CD4-positive, alpha-beta T cell treated with Interferon gamma for 1 hour (primary cell): ENCODE results near the gene C22orf42.
"Not testable (repeated sequence)": the region's sequence is repeated elsewhere in the genome, so short reads cannot be mapped to it uniquely, and the experiment has no call there.

Experiments used
- DNase-seq: peaks from one replicate; pipeline ENCODE4 v3.0.0-alpha.2; 2020

C22orf42 gene

DNA sequence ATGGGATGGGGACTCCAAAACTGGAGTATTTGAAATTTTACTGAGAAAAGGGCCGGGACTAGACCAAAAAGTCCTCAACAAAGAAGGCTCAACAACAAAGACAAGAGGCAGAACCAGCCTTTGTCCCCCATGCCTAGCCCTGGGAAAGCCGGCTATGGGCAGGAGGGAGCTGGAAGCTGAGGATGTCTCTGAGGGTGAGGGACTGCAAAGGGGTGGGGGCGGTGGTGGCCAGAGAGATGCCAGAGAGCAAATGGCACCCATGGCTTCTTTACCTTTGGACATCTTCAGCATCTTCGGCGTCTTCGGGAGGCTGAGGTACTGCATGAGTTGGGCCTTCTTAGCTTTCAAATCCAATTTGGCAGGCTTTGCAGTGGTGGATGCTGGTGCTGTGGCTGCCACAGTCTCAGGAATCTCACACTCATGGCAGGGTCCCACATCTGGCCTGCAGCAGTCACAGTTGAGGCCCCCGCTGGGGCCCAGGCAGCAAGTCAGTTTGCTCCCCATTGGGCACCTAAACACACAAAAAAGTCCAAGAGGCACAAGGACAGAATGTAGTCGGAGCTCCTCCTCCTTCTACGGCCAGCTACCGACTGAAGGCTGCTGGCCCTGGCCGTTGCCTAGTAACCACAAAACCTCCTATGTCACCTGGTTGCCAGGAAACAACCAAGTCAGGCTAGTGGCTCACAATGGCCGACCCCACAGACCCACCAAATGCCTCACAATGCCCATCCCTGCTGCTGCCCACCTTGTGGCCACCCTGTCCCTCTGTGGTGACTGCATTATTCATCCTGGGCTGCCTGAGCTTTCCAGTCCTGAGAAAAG, at the start of gene C22orf42:
Gene C22orf42, minus strand, starts transcription at position 592 of the 822 bp plus-strand sequence. Its CDS starts 88 bp downstream, at position 504.
- no peak for DNase-seq

GRCh38 chr22:32208681-32209080, 49.6 kb upstream of the C22orf42 start:
- no peak for DNase-seq

- DNase-seq, result no peak
Observed at GRCh38 chr22:32207971-32208480, 48.9 kb upstream of the C22orf42 start.

GRCh38 chr22:32206774-32207758, 48.0 kb upstream of the C22orf42 start:
- peak; percentile 24 for DNase-seq

DNA sequence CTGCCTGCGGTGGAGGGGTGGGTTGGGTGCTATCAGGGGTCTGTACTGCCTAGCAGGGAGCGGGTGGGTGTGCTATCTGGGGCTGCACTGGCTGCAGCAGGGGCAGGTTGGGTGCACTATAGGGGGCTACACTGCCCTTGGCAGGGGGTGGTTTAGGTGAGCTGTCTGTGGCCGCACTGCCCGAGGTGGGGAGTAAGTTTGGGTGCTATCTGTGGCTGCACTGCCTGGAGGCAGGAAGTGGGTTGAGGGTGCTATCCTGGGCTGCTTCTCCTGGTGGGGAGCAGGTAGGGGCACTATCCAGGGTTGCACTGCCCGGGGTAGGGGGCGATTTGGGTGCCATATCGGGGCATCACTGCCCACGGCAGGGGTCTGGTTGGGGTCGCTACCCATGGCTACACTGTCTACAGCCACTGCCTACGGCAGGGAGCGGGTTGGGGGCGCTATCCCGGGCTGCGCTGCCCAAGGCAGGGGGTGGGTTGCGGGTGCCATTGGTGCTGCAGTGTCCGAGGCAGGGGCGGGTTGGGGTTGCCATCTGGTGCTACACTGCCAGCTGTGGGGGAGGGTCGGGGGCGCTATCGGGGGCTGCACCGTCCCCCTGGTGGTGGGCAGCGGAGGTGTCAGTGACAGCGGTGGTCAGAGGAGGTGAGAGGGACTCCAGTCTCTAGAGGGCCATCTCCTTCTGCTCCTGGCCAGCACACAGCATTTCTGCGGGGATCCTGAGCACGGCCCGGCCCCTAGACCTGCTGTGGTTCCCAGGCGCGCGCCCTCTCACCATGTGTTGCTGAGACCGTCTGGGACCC, 47.1 kb upstream of the C22orf42 start:
- DNase-seq, result no peak

- no peak for DNase-seq
Observed at GRCh38 chr22:32204856-32205722, 46.0 kb upstream of the C22orf42 start, which contains the start of gene RFPL2. RFPL2 (minus strand) TSS chr22:32205073; CDS start chr22:32202451, 2,622 bp downstream.

DNA sequence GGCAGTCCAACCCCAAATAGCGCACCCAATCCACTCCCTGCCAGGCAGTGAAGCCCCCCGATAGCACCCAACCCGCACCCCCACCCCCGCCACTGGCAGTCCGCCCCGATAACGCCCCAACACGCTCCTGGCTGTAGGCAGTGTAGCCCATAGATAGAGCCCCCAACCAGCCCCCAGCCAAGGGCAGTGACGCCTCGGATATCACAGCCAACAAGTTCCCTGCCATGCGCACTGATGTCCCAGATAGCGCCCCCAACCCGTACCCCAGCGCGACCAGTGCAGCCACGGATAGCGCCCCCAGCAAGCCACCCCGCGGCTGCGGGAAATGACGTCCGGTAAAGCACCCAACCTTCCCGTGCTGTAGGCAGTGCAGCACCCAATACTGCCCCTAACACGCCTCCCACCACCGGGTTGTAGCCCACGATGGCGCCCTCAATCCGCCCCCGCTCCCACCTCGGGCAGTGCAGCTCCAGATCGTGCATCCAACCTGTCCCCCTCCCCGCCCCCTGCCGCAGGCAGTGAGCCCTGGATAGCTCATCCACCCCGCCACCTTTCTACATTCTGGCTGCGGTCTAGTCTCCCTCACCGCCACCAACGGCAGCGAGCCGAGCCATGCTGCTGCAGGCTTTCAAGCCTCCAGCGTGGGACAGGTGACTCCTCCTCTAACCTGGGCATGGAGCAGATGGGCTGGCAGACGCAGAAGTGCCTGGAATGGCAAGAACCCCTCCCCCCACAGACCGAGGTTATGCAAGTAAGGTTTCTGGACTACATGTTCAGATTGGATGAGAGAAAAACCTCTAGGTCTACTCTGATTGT, 45.1 kb upstream of the C22orf42 start:
- no peak for DNase-seq

- DNase-seq, result no peak
Observed at GRCh38 chr22:32203181-32204039, 44.3 kb upstream of the C22orf42 start.

- peak; percentile 36 for DNase-seq
Observed at GRCh38 chr22:32202539-32203180, 43.6 kb upstream of the C22orf42 start.

DNA sequence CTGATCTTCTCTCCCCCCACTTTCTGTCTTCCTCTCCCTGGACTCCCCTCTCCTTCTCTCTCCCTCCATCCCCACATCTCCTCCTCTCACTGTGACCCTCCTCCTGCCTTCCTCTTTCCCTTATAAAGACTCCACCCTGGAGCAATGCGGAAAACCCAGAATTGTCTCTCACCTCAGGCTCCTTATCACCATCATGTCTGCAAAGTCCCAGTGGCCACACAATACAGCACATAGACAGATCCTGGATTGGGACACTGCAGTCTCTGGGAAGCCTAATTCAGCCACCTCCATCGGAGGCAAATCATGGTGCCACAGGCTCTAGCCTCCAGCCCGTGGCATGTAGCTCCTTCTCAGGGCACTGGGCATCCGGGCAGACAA, 43.0 kb upstream of the C22orf42 start:
- DNase-seq, result no peak

GRCh38 chr22:32200752-32201151, 41.6 kb upstream of the C22orf42 start:
- no peak for DNase-seq

- DNase-seq, result no peak
Observed at GRCh38 chr22:32199961-32200360, 40.9 kb upstream of the C22orf42 start.

DNA sequence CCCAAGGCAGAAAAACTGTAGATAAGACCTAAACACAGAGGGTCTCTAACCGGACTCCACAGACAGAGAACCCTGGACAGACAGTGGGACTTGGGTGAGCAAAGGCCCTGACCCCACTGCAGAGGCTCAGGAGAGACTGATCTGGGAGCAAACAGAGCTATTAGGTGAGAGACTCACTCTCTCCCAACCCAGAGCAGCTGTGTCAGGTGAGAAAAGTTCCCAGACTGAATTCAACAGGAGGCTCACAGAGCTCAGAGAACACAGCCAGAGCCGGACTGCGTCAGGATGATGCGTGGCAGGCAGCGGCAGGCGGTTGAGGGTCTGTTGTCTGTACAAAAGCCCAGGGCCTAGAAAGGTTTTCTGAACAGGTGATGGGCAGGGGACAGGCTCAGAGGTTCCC, 40.2 kb upstream of the C22orf42 start:
- no peak for DNase-seq

DNA sequence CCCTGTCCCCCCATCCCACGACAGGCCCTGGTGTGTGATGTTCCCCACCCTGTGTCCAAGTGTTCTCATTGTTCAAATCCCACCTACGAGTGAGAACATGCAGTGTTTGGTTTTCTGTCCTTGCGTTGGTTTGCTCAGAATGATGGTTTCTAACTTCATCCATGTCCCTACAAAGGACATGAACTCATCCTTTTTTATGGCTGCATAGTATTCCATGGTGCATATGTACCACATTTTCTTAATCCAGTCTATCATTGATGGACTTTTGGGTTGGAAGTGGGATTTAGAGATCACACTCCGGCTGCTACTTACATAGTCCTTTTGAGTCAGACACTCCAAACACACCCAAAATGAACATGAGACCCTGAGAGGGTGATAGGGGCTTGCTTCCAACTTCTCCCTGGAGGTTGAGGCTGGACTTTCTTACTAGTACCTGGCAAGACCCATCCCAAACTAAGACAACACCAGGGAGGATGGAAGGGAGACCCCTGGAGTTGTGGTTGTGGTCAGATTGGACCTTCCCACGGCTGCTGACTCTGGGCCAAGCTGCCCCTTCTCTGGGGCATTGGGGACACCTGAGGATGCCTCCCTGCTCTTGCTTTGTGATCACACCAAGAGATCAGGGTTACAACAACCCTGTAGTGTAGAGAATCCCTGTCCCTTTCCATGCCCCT, 38.6 kb upstream of the C22orf42 start:
- not testable (repeated sequence) for DNase-seq

DNA sequence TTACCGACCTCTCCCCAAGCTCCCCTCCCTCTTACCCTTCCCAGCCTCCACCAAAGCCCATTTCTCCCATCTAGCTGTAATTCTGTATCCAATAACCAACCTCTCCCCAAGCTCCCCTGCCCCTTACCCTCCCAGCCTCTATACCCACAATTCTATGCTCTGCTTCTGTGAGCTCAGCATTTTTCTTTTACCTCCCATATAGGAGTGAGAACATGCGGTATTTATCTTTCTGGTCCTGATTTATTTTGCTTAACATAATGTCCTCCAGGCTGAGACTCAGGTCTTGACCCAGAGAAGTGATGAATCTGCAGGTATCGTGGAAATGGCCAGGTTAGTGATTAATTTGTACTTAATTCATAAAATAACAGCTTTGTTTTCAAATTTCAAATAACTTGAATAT, 36.8 kb upstream of the C22orf42 start:
- not testable (repeated sequence) for DNase-seq

- not testable (repeated sequence) for DNase-seq
Observed at GRCh38 chr22:32193346-32193745, 34.2 kb upstream of the C22orf42 start.

GRCh38 chr22:32191021-32191420, 31.9 kb upstream of the C22orf42 start:
- not testable (repeated sequence) for DNase-seq

DNA sequence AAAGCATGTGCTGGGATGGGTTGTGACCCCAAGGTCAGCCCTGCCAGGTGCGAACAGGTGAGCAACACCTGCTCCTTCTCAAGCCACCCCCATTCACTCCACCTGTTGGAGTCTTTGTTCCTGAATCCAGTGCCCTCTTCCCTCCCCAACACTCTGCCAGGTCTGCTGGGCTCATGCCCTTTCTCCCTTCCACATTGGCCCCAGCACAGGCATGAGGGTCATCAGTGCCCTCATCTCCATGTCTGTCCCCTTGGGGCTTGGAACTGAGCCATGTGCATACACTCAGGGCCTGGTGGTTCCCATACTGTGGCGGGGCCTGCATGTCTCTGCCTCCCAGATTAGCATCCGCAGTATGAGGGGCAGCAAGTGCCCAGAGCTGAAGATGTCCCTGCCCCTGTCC, 26.7 kb upstream of the C22orf42 start:
- no peak for DNase-seq
